ENCODE results near the gene TAMM41.
"Not testable (repeated sequence)": the region's sequence is repeated elsewhere in the genome, so short reads cannot be mapped to it uniquely, and the experiment has no call there.

TAMM41 gene

GRCh38 chr3:11814663-11815062 is 32.0 kb downstream of the TAMM41 start:
- DNase-seq (ENCODE audit: low read depth) = no peak

- peak; percentile 83 for DNase-seq (ENCODE audit: low read depth)
These were observed 36.4 kb downstream of the TAMM41 start for GRCh38 chr3:11810276-11810675.

- DNase-seq (ENCODE audit: low read depth) = no peak
These were observed 38.5 kb downstream of the TAMM41 start for GRCh38 chr3:11808231-11808630.

GRCh38 chr3:11807686-11808085 is 39.0 kb downstream of the TAMM41 start:
- DNase-seq (ENCODE audit: low read depth) = peak; percentile 45

GRCh38 chr3:11805716-11806115 is 41.0 kb downstream of the TAMM41 start:
- no peak for DNase-seq (ENCODE audit: low read depth)

GRCh38 chr3:11803977-11804892 is 42.5 kb downstream of the TAMM41 start:
- DNase-seq (ENCODE audit: low read depth) = peak; percentile 56

- no peak for DNase-seq (ENCODE audit: low read depth)
These were observed 46.9 kb downstream of the TAMM41 start for GRCh38 chr3:11799791-11800190.

- DNase-seq (ENCODE audit: low read depth) = no peak
These were observed 51.8 kb downstream of the TAMM41 start for GRCh38 chr3:11794927-11795326.

- no peak for DNase-seq (ENCODE audit: low read depth)
These were observed 55.1 kb downstream of the TAMM41 start for GRCh38 chr3:11791339-11792200.

GRCh38 chr3:11789412-11789811 is 57.3 kb downstream of the TAMM41 start:
- DNase-seq (ENCODE audit: low read depth) = no peak

- DNase-seq (ENCODE audit: low read depth) = no peak
These were observed 61.7 kb downstream of the TAMM41 start for GRCh38 chr3:11784971-11785377.

- no peak for DNase-seq (ENCODE audit: low read depth)
These were observed 66.3 kb downstream of the TAMM41 start for GRCh38 chr3:11780341-11780740.

- DNase-seq (ENCODE audit: low read depth) = no peak
These were observed 67.1 kb downstream of the TAMM41 start for GRCh38 chr3:11779626-11780025.

- no peak for DNase-seq (ENCODE audit: low read depth)
These were observed 68.4 kb downstream of the TAMM41 start for GRCh38 chr3:11778248-11778647.

GRCh38 chr3:11776346-11776745 is 70.3 kb downstream of the TAMM41 start:
- no peak for DNase-seq (ENCODE audit: low read depth)

GRCh38 chr3:11775493-11775892 is 71.2 kb downstream of the TAMM41 start:
- no peak for DNase-seq (ENCODE audit: low read depth)

- peak; percentile 75 for DNase-seq (ENCODE audit: low read depth)
These were observed 72.3 kb downstream of the TAMM41 start for GRCh38 chr3:11774296-11774877.

GRCh38 chr3:11771931-11772330 is 74.8 kb downstream of the TAMM41 start:
- not testable (repeated sequence) for DNase-seq (ENCODE audit: low read depth)

GRCh38 chr3:11770477-11771391 is 76.0 kb downstream of the TAMM41 start:
- DNase-seq (ENCODE audit: low read depth) = peak; percentile 66

- DNase-seq (ENCODE audit: low read depth) = no peak
These were observed 76.8 kb downstream of the TAMM41 start for GRCh38 chr3:11769704-11770476.

GRCh38 chr3:11768604-11769003 is 78.1 kb downstream of the TAMM41 start:
- no peak for DNase-seq (ENCODE audit: low read depth)
